Stimulated activated CD4-positive, alpha-beta T cell treated with anti-CD3 and anti-CD28 coated beads, Interleukin-1b, Interleukin-23, amount 100 ng/mL, for 4 hours (primary cell): ENCODE measurements around the gene PPP1R14B.

Experiments
- DNase-seq, 2 donors: peaks; one replicate each; pipeline ENCODE4 v3.0.0-alpha.2; 2020; ENCODE audit warnings: low read depth in 2 of 2

The PPP1R14B gene

GRCh38 chr11:64210301-64211020, 36.3 kb downstream of the PPP1R14B start:
- DNase-seq: no peak

- DNase-seq: no peak
These were observed 37.2 kb downstream of the PPP1R14B start for GRCh38 chr11:64209563-64209843.

- DNase-seq: no peak
These were observed 37.8 kb downstream of the PPP1R14B start for GRCh38 chr11:64208796-64209562.

- DNase-seq: no peak
These were observed 38.5 kb downstream of the PPP1R14B start for GRCh38 chr11:64208086-64208795.

- peak; percentile 70 to 71 for DNase-seq
These were observed 39.3 kb downstream of the PPP1R14B start for GRCh38 chr11:64207256-64208085.

GRCh38 chr11:64206457-64207255, 40.1 kb downstream of the PPP1R14B start, which contains the start of gene FERMT3:
Gene FERMT3 (plus strand): TSS chr11:64206721. CDS start chr11:64207365, 644 bp downstream.
- peak; percentile 63 to 75 for DNase-seq

- peak; percentile 60 to 69 for DNase-seq
These were observed 42.2 kb downstream of the PPP1R14B start for GRCh38 chr11:64204464-64204989.

GRCh38 chr11:64204080-64204440, 42.7 kb downstream of the PPP1R14B start:
- no peak for DNase-seq

GRCh38 chr11:64203421-64204079, 43.2 kb downstream of the PPP1R14B start:
- no peak for DNase-seq

- no peak for DNase-seq
These were observed 43.8 kb downstream of the PPP1R14B start for GRCh38 chr11:64202992-64203391.

GRCh38 chr11:64201543-64201942, 45.2 kb downstream of the PPP1R14B start:
- DNase-seq: no peak

- DNase-seq: no peak
These were observed 48.2 kb downstream of the PPP1R14B start for GRCh38 chr11:64198511-64198910.

- no peak for DNase-seq
These were observed 50.1 kb downstream of the PPP1R14B start for GRCh38 chr11:64196626-64197025.
